ENCODE data around the gene PPP1R36. TPM values are rescaled to one million over a fixed set of nuclear protein-coding genes. Genes with fewer than 3 reads are reported as not detected.

Gene PPP1R36
- total RNA-seq, 2 donors from 2014 or later: 0.17 TPM; not detected in 1

Other genes with a start within 250 kb of the PPP1R36 start
- 100 to 1,000 TPM; 165 to 297 TPM for gene MTHFD1, start 161.6 kb upstream of the PPP1R36 start, total RNA-seq
- 1 to 10 TPM; 2.0 to 2.2 TPM for gene AKAP5, start 84.5 kb upstream of the PPP1R36 start, total RNA-seq
- gene ZBTB25, start 46.1 kb upstream of the PPP1R36 start, total RNA-seq: 10 to 100 TPM; 15.2 to 21.4 TPM
- 10 to 100 TPM; 42.5 to 46.8 TPM for gene ZBTB1, start 45.2 kb upstream of the PPP1R36 start, total RNA-seq
- 10 to 100 TPM in 1 of 2 donors, 1 to 10 TPM in 1; 5.7 to 12.5 TPM for gene HSPA2, start 9.2 kb upstream of the PPP1R36 start, total RNA-seq
- 10 to 100 TPM; 17.1 to 30.3 TPM for gene PLEKHG3, start 154.5 kb downstream of the PPP1R36 start, total RNA-seq

Data from natural killer cell treated with Interleukin-12 subunit alpha and Interleukin-12 subunit beta and Interleukin-15 and Interleukin-18, amount 100 ng/mL, for 72 hours (primary cell).